Stimulated activated CD4-positive, alpha-beta T cell treated with anti-CD3 and anti-CD28 coated beads, Interleukin-1b, Interleukin-23, amount 100 ng/mL, for 4 hours (primary cell): ENCODE measurements around the gene TOMM34.

Source experiments
- DNase-seq, 2 donors: peaks; one replicate each; pipeline ENCODE4 v3.0.0-alpha.2; 2020; ENCODE audit warnings: low read depth in 2 of 2

TOMM34 gene, protein sequence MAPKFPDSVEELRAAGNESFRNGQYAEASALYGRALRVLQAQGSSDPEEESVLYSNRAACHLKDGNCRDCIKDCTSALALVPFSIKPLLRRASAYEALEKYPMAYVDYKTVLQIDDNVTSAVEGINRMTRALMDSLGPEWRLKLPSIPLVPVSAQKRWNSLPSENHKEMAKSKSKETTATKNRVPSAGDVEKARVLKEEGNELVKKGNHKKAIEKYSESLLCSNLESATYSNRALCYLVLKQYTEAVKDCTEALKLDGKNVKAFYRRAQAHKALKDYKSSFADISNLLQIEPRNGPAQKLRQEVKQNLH

DNA sequence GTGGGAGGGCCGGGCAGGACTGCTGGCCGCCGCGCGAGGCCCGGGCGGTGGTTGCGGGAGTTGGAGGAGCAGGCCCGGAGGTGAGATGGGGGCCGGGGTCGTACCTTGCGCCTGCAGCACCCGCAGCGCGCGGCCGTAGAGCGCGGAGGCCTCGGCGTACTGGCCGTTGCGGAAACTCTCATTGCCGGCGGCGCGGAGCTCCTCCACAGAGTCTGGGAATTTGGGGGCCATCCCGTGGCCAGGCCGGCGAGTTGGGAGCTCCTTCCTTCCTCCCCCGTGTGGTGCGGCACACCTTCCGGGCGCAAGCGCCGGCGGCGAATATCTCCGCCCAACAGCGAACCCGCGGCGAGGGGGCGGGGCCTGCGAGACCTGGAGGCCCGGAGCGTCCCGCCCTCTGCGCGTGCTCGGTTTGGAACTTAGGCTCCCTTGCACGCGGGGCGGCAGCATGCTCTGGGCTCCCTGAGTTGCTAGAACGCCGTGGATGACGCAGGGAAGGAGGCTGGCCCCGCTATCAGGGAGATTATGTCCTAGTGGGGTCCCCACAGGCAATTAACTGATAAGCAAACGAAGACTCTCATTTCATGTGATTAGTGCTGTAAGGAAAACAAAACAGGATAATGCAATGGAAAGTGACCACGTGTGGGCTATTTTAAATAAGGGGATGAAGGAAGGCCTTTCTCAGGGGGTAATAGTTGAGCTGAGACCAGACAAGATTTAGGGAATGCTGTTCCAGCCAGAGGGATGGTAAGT is at the start of gene TOMM34:
Gene TOMM34, minus strand, starts transcription at position 295 of the 750 bp plus-strand sequence. Its CDS starts 64 bp downstream, at position 231.
- peak; percentile 93 to 98 for DNase-seq

DNA sequence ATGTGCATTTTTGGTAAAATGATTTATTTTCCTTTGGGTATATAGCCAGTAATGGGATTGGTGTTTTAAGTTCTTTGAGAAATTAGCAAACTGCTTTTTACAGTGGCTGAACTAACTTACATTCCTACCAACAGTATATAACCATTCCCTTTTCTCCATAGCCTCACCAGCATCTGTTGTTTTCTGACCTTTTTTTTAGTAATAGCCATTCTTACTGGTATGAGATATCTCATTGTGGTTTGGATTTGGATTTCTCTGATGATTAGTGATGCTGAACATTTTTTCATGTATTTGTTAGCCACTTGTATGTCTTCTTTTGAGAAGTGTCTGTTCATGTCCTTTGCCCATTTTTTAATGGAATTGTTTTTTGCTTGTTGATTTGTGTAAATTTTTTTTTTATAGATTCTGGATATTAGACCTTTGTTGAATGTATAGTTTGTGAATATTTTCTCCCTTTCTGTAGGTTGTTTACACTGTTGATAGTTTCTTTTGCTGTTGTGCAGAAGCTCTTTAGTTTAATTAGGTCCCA is 48.4 kb upstream of the TOMM34 start:
- DNase-seq, result no peak

DNA sequence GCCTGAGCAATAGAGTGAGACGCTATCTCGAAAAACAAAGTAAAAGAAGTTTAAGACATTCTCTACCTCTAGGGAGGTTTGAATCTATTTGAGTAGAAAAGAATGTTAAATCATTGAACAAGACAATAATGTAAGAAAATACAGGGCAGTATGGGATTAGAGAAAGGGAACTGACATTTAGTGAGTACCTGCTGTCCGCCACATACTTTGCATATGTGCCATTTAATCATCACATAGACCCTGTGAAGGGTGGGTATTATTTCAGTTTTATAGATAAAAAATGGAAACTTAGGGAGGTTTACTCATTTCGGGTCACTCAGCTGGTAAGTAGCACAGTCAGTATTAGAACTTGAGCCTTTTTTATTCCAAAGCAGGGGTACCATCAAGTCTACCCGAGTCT is 37.5 kb upstream of the TOMM34 start:
- DNase-seq, result no peak

DNA sequence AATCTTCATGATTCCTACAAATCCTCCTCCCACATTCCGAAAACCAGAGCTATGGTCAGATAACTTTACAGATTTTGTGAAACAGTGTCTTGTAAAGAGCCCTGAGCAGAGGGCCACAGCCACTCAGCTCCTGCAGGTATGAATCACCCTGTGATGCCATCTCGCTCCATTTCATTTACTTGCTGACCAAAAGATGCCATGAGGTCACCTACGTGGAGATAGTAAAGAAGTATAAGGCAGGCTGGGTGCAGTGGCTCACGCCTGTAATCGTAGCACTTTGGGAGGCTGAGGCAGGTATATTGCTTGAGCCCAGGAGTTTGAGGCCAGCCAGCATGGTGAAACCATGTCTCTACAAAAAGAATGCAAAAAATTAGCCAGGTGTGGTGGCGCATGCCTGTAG is 37.0 kb upstream of the TOMM34 start:
- no peak for DNase-seq

DNA sequence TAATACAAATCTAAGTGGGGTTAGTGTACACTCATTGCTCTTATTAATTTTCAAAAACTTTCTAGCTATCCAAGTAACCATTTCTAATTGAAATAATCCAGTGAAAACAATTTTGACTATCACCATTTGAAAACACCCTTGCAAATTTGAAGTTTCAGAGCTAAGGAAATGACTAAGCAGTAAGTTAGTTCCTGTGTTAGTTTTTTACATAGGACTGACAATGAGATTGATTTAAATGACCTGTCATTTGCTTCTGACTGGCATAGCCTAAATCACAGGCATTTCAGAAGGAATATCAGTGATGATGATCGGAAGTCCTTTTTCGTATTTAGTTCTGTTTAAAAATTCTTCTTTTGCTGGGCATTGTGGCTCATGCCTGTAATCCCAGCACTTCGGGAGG is 33.1 kb upstream of the TOMM34 start:
- DNase-seq, result no peak

DNA sequence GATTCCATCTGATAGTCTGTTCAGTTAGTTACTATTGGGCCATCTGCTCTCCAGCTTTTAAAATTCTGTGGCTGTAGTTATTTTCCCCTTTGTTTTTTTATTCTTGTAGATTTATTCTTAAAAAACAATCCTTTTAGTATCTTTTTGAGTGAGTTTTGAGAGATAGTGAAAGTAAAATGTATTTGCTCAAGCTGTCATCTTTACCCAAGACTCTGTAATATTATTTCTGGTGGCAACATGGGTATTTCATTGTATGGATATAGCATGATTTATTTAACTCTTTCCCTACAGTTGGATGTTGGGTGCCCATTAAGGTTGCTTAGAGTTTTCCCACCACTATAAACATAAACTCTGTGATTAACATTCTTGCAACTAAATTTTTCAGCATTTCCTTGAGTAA is 30.8 kb upstream of the TOMM34 start:
- no peak for DNase-seq

DNA sequence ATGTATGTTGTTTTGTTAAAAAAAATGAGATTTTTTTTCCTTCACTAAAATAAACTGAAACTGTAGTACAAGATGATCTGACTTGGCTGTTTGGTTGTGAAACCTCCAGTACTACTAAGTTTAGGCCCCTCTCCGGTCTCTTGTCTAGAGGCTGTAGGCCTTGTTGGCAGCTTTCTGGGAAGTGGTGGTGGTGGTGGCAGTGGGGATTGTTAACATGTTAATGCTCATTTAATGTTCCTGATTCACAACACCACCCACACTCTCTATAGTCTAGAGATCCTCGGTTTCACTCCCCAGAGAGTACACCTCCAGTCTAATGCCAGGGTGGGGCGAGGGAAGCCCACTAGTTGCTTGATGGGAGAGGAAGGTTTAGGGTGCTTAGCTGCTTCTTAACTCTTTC is 30.2 kb upstream of the TOMM34 start:
- no peak for DNase-seq

DNA sequence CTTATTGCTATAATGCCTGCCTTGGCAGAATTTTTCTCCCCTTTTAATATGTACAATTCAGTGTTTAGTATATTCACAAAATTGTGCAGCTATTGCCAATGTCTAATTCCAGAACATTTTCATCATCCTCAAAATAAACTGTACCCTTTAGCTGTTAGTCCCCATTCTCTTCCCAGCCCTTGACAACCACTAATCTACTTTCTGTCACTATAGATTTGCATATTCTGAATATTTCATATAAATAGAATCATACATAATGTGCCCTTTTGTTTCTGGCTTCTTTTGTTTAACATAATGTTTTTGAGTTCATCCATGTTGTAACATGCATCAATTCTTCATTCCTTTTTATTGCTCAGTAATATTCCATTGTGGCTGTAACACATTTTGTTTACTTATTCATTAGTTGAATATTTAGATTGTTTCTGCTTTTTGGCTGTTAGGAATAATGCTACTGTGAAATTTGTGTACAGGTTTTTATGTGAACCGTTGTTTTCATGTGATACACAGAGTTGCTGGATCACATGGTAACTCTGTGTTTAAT is 28.5 kb upstream of the TOMM34 start:
- no peak for DNase-seq

DNA sequence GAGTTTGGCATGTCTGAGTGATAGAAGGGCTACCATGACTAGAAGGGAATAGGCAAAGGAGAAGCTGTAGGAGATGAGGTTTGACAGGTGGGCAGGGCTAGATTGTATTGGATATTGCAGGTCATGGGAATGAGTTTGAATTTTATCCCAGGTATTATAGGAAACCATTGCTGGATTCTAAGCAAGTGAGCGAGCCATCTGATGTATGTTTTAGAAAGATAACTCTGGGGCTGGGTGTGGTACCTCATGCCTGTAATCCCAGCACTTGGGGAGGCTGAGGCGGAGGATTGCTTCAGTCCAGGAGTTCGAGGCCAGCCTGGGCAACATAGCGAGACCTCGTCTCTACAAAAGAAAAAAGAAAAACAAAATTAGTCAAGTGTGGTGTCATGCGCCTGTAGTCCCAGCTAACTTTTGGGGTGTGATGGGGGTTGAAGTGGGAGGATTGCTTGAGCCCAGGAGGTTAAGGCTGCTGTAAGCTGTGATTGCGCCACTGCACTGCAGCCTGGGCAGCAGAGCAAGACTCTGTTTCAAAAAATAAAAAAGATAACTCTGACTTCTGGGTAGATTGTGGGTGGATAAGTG is 23.0 kb upstream of the TOMM34 start:
- DNase-seq, result no peak

DNA sequence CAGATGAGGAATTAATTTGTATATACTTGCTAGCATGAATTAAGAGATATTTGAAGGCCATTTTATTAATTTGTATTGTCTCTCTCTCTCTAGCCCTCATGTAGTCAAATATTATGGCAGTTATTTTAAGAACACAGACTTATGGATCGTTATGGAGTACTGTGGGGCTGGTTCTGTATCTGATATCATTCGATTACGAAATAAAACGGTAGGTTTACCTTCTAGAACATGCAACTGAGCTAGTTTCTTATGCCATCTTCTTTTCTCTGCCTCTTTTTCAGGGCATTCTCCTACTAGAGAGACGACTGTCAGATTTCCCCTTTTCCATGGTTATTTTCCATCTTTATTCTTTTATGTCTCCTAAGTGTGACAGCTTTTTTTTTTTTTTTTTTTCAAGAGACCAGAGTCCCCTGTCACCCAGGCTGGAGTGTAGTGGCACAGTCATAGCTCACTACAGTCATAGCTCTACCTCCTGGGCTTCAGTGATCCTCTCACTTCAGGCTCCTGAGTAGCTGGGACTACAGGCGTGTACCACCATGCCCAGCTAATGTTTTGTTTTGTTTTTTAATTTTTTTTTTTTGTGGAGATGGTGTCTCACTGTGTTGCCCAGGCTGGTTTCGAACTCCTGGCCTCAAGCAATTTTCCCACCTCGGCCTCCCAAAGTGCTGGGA is 21.7 kb upstream of the TOMM34 start:
- DNase-seq, result no peak

DNA sequence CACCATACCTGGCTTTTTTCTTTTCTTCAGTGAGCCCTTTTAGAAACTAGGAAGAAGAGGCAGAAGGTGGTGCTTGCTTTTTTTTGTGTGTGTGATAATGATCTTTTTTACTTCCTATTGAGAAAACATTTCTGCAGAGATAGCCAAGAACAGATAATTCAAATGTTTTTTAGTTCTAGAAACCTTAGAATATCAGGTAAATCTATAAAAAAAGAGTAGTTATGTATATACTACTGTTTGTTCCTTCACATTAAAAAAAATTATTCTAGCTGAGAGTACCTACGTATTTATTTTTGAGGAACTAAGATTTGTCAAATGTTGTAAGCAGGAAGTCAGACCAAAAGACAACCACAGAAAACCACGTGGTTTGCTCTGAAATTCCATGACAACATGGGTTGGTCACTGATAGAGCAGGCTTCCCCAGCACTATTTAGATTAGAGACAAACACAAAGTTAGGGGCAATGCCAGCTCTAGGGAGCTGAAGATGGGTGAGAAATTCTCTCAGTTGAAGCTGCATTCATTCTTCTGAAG is 19.0 kb upstream of the TOMM34 start:
- DNase-seq, result peak in 1 of 2 donors; percentile 56

DNA sequence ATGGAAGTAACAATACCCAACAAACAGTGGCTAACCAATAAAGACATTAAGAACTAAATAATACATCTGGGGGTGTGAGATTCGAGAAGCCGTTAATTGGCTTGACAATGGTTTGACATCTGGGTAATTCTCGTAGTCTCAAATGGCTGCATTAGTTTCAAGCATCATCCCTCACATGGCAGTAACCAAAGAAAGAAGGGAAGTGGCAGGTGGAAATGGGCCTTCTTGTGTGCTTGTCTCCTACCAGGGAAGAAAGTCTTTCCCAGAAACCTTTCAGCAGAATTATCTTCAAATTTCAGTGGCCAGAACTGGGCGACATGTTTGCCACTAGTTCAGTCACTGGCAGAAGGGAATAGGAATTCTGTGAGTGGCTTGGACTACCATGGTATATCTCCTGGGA is 16.5 kb upstream of the TOMM34 start:
- DNase-seq, result no peak

DNA sequence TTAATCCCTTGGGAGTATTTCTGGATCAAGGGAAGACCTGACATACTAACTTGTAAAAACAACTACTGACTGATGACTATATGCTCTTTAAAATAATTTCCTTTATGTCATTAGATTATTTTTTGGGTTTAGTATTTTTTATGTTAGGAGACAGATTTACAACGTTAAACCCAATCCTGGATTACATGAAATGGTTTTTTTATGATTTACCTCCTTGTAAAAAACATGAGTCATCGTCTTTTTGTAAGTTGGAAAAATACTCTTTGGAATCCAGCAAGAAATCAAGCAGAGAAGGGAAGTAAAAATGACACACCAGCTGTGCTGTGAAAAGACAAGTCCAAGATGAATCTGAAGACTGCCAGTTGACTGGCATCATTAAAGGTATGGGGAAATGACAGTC is 12.9 kb upstream of the TOMM34 start:
- DNase-seq, result no peak

DNA sequence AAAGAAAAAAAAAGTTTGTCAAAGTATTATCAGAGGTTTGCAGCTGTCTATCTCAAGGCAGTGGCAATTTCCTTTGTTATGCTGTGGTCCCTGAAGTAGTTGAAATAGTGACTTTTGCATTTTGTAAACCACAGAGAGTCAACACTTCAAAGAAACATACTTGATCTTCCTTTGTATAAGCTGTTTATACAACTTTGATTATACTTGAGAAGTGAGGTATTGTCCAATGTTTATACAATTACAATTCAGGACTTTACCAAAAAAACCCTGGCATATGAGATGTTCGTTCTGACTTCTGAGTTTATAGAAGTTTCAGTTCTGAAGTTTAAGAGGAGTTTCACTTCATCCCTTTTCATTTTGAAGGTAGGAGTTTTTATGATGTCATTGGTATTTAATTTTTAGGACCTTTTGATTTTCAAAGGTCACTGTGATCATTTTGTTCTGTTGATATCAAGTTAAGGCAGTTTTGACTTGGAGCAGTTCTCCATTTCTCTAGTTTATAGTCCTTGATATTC is 10.1 kb upstream of the TOMM34 start:
- no peak for DNase-seq

DNA sequence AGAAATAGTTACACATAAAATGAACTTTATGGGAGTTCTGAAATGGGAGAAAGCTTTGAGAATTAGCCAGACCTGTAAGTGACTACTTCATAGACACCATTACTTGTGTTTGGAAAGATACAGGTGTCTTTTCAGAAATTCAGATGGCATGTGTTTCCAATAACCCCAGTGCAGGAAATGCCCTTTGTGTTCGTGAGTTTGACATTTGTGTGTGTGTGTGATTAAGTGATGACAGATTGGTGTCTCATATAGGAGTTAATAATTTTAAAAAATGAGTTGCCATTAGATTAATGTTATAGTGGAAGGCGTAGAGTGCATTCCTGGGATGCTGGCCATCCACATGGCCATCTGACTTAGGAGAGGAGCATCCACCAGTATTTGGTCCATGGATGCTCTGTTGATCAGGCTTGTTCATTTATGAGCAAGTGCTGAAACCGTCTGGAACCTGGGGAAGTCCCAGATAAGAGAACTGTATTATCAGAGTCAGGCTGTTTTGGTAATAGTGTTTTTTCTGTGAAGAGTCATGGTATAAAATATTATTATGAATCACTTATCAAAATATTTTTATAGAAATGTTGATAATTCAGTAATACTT is 9.2 kb upstream of the TOMM34 start:
- DNase-seq, result no peak

DNA sequence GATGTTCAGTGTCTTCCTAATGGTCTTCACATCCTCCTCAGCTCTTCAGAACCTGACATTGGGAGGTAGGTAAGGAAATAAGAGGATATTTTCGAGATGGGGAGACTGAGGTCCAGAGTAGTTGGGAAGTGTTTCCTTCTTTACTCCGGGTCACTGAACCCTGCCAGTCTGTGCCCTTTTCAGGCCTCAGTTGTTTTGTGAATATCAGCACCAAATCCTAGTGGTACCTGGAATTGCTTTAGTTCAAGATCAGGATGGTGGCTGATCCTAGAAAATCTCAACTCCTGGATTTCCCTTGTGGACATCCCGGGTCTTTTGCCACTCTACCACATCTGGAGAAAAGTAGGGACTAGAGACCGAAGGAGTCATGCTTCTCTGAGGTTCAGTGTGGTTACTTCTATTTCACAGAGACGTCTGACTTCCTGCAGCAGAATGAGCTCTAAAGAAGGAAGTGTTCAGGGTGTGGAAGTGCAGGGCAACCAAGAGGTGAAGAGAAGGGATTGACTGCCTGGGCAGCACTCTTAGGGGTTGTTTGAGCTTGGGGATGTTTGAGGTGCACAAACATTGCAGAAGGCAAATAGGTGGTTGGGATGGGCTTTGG is 7.1 kb upstream of the TOMM34 start:
- no peak for DNase-seq

DNA sequence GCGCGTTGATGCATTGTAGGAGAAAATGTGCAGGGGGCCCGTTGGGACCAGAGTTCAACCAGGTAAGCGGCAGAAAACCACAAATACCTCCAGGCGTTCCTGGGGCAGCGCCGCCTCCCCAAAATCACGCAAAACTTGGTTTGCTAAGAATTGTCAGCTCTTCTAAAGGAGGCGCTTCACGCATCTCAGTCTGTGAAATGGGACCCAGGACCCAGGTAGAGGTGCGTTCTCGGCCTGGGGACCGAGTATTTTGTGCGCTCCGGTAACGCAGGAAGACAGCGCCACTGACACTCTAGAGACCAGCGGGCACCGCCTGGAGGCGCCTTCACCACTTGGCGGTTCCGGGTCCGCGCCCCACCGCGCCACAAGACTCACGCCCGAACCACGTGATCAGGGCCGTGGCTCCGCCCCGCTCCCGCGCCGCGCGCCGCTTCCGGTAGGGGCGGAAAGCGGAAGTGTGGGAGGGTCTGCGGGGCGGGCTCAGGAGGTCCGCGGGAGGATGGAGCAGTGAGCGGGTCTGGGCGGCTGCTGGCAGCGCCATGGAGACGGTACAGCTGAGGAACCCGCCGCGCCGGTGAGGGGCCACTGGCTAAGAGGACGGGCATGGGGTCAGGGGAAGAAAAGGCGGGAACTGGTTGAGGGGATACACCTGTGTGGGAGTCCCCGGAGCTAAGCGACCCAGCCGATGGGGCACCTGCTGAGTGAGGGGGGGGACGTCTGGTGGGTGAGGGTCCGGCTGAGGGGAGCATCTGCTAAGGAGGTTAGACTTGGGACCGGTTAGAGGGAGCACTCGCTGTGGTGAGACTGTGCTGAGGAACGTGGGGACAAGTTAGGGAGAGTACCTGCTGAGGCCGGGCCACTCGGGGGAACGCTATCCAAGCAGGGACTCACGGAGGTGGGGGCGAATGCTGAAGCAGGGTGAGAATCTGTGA is 6.1 kb upstream of the TOMM34 start, which contains the start of gene STK4:
Gene STK4, plus strand, starts transcription at position 483 of the 932 bp plus-strand sequence. Its CDS starts 57 bp downstream, at position 540.
- DNase-seq, result peak; percentile 91 to 92

DNA sequence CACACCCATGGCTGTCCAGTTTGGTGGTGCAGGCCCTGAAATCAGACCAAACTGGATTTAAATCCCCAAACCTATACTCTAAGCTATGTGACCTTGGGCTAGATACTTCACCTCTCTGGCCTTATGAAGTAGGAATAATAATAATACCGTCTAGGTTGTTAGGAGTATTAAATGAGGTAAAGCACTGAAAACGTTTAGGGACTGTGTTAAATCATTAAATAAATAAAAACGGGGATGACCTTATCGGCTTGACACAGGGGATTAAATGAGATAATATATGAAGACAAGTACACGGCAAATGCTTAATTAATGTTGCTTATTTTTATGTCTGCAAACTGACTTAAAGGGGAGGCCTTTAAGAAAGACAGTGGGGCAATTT is 5.4 kb upstream of the TOMM34 start:
- DNase-seq, result no peak
